IMR-90 (cell line): ENCODE results near the gene CREG1. TPM values are rescaled to one million over a fixed set of nuclear protein-coding genes. Genes with fewer than 3 reads are reported as not detected.

Source experiments
- ATAC-seq: fragments of 200-7000 bp; cut with Tn5 transposase; 2 replicates; pipeline ENCODE4 v1.9.1; 2020; ENCODE audit warnings: low read depth, mild to moderate bottlenecking, moderate library complexity
- BruUV-seq: library from RNA; stranded (reverse); fragments of 400-500 nt; replicated peaks from 2 replicates; lab custom pipeline; 2021; lab: Mats Ljungman, UMichigan
- CTCF ChIA-PET: fragments of 300-600 bp; formaldehyde crosslinking; extraction: SDS; loops from one replicate; lab custom pipeline; 2021; ENCODE audit warnings: antibody characterized with exemption; lab: Yijun Ruan, JAX
- POLR2A ChIA-PET: fragments of 300-600 bp; sonication (Branson Sonifier 250); formaldehyde crosslinking; loops from one replicate; lab custom pipeline; 2022; ENCODE audit warnings: antibody characterized with exemption; ENCODE audit not compliant: unreplicated experiment; lab: Charles Lee
- DNase-seq: peaks from one replicate; pipeline ENCODE4 v3.0.0; 2013
- H2AFZ ChIP-seq: replicated peaks from 2 replicates; pipeline ENCODE3; 2013; ENCODE audit warnings: low read length, mild to moderate bottlenecking; ENCODE audit not compliant: poor library complexity
- H2AK5ac ChIP-seq: 2 replicates; pipeline ENCODE4 v1.6.1; 2013; ENCODE audit warnings: low read depth, low read length, inconsistent platforms
- H2AK9ac ChIP-seq: replicated peaks from 2 replicates; pipeline ENCODE3; 2013; ENCODE audit warnings: mild to moderate bottlenecking, low read depth, low read length, moderate library complexity; ENCODE audit not compliant: poor library complexity
- H2BK120ac ChIP-seq: 2 replicates; pipeline ENCODE4 v1.6.1; 2013; ENCODE audit warnings: low read depth, low read length, inconsistent platforms
- H2BK15ac ChIP-seq: 3 replicates; pipeline ENCODE4 v1.6.1; 2013; ENCODE audit warnings: low read depth, low read length, inconsistent platforms
- H2BK20ac ChIP-seq: 2 replicates; pipeline ENCODE4 v1.6.1; 2013; ENCODE audit warnings: low read depth, mild to moderate bottlenecking, inconsistent platforms, low read length, moderate library complexity
- H2BK5ac ChIP-seq: 2 replicates; pipeline ENCODE4 v1.6.1; 2013; ENCODE audit warnings: mild to moderate bottlenecking, low read depth, low read length, inconsistent platforms; ENCODE audit not compliant: poor library complexity, severe bottlenecking
- H3K14ac ChIP-seq: replicated peaks from 2 replicates; pipeline ENCODE4 v1.6.1; 2013; ENCODE audit warnings: low read depth, low read length, inconsistent platforms
- H3K18ac ChIP-seq: 2 replicates; pipeline ENCODE4 v1.6.1; 2013; ENCODE audit warnings: low read depth, low read length, control low read depth
- H3K23ac ChIP-seq: 2 replicates; pipeline ENCODE4 v1.6.1; 2013; ENCODE audit warnings: low read depth, low read length, inconsistent platforms
- H3K27ac ChIP-seq: 2 replicates; pipeline ENCODE4 v1.5.1; 2013; ENCODE audit warnings: mild to moderate bottlenecking, control low read depth, low read length; ENCODE audit not compliant: insufficient read depth
- H3K27me3 ChIP-seq: 2 replicates; pipeline ENCODE4 v1.6.1; 2013; ENCODE audit warnings: low read length; ENCODE audit not compliant: control insufficient read depth, insufficient read depth
- H3K36me3 ChIP-seq: 2 replicates; pipeline ENCODE4 v1.6.1; 2013; ENCODE audit warnings: low read length, mixed read lengths; ENCODE audit not compliant: control insufficient read depth, insufficient read depth
- H3K4ac ChIP-seq: 2 replicates; pipeline ENCODE4 v1.6.1; 2013; ENCODE audit warnings: low read depth, low read length, inconsistent platforms
- H3K4me1 ChIP-seq: 2 replicates; pipeline ENCODE4 v1.6.1; 2013; ENCODE audit warnings: low read length, mixed read lengths; ENCODE audit not compliant: control insufficient read depth, insufficient read depth
- H3K4me2 ChIP-seq: 2 replicates; pipeline ENCODE4 v1.6.1; 2013; ENCODE audit warnings: low read depth, mild to moderate bottlenecking, control low read depth, low read length, moderate library complexity
- H3K4me3 ChIP-seq: 2 replicates; pipeline ENCODE4 v1.5.1; 2013; ENCODE audit warnings: low read depth, mild to moderate bottlenecking, control low read depth, low read length, moderate library complexity; ENCODE audit not compliant: insufficient read depth
- H3K56ac ChIP-seq: 2 replicates; pipeline ENCODE4 v1.6.1; 2013; ENCODE audit warnings: low read length, inconsistent platforms; ENCODE audit not compliant: insufficient read depth; ENCODE audit errors: extremely low read depth
- H3K79me1 ChIP-seq, 2 experiments: 2 replicates each; pipeline ENCODE4 v1.6.1; 2013; ENCODE audit warnings: low read length in 2 of 2, inconsistent platforms in 1 of 2, low read depth in 1 of 2
- H3K9ac ChIP-seq: 2 replicates; pipeline ENCODE4 v1.6.1; 2013; ENCODE audit warnings: low read depth, low read length, control low read depth
- H3K9me1 ChIP-seq: 2 replicates; pipeline ENCODE4 v1.6.1; 2013; ENCODE audit warnings: low read length, inconsistent platforms; ENCODE audit not compliant: insufficient read depth
- H3K9me3 ChIP-seq: 2 replicates; pipeline ENCODE4 v1.6.1; 2013; ENCODE audit warnings: low read length; ENCODE audit not compliant: control insufficient read depth, insufficient read depth
- H4K20me1 ChIP-seq: 2 replicates; pipeline ENCODE4 v1.6.1; 2013; ENCODE audit warnings: low read length, inconsistent platforms; ENCODE audit not compliant: insufficient read depth
- H4K5ac ChIP-seq: 2 replicates; pipeline ENCODE4 v1.6.1; 2013; ENCODE audit warnings: mild to moderate bottlenecking, low read depth, low read length, control low read depth
- H4K8ac ChIP-seq, 2 experiments: 2 replicates each; pipeline ENCODE4 v1.6.1; 2013; ENCODE audit warnings: low read depth in 2 of 2, low read length in 2 of 2, control low read depth in 1 of 2, inconsistent platforms in 1 of 2
- H4K91ac ChIP-seq: 2 replicates; pipeline ENCODE4 v1.6.1; 2013; ENCODE audit warnings: low read depth, low read length, inconsistent platforms; ENCODE audit not compliant: insufficient read depth
- BHLHE40 ChIP-seq: fragments of 150-350 bp; IDR thresholded peaks from 2 replicates; pipeline ENCODE4 v1.6.1; 2016; ENCODE audit warnings: mild to moderate bottlenecking, low read depth, low read length
- CEBPB ChIP-seq: IDR thresholded peaks from 2 replicates; pipeline ENCODE4 v1.6.1; 2012; ENCODE audit warnings: low read depth, low read length, improper control_type of control experiment
- CHD1 ChIP-seq: IDR thresholded peaks from 2 replicates; pipeline ENCODE4 v1.6.1; 2012; ENCODE audit warnings: low read depth, low read length, improper control_type of control experiment
- FOS ChIP-seq: fragments of 150-350 bp; IDR thresholded peaks from 2 replicates; pipeline ENCODE4 v1.6.1; 2016; ENCODE audit warnings: low read depth, low read length
- MAFK ChIP-seq: IDR thresholded peaks from 2 replicates; pipeline ENCODE4 v1.6.1; 2012; ENCODE audit warnings: low read depth, low read length, improper control_type of control experiment
- MAZ ChIP-seq: IDR thresholded peaks from 2 replicates; pipeline ENCODE4 v1.6.1; 2012; ENCODE audit warnings: low read depth, mild to moderate bottlenecking, low read length, improper control_type of control experiment, moderate library complexity, borderline replicate concordance
- MXI1 ChIP-seq: IDR thresholded peaks from 2 replicates; pipeline ENCODE4 v1.6.1; 2012; ENCODE audit warnings: low read depth, mild to moderate bottlenecking, low read length, moderate library complexity, borderline replicate concordance
- NFE2L2 ChIP-seq: fragments of 150-350 bp; IDR thresholded peaks from 2 replicates; pipeline ENCODE4 v1.6.1; 2016; ENCODE audit warnings: low read depth, mild to moderate bottlenecking, low read length
- POLR2A ChIP-seq: IDR thresholded peaks from 2 replicates; pipeline ENCODE4 v1.6.1; 2012; ENCODE audit warnings: mild to moderate bottlenecking, low read depth, low read length
- RAD21 ChIP-seq: IDR thresholded peaks from 2 replicates; pipeline ENCODE4 v1.6.1; 2012; ENCODE audit warnings: low read length, improper control_type of control experiment
- RCOR1 ChIP-seq: IDR thresholded peaks from 2 replicates; pipeline ENCODE4 v1.6.1; 2012; ENCODE audit warnings: mild to moderate bottlenecking, low read length, improper control_type of control experiment; ENCODE audit not compliant: insufficient replicate concordance
- RFX5 ChIP-seq: IDR thresholded peaks from 2 replicates; pipeline ENCODE4 v1.8.0; 2012; ENCODE audit warnings: low read depth, mild to moderate bottlenecking, low read length, moderate library complexity
- SMC3 ChIP-seq: fragments of 150-350 bp; IDR thresholded peaks from 2 replicates; pipeline ENCODE4 v1.6.1; 2016; ENCODE audit warnings: low read depth, mild to moderate bottlenecking, antibody characterized with exemption, low read length, moderate library complexity
- USF2 ChIP-seq: fragments of 150-350 bp; IDR thresholded peaks from 2 replicates; pipeline ENCODE4 v1.6.1; 2017; ENCODE audit warnings: mild to moderate bottlenecking, antibody characterized with exemption, low read length, low read depth
- WGBS, 2 experiments: methylation state at CpG; one replicate each; pipeline versions ENCODE4 v1.1.5 to v1.1.7; 2013; ENCODE audit warnings: missing lambda C conversion rate in 2 of 2; ENCODE audit not compliant: insufficient read length in 1 of 2; ENCODE audit errors: extremely low coverage in 2 of 2; 5-methylcytosine and 5-hydroxymethylcytosine counted together
- dilution Hi-C: fragments of 300-500 bp; cut with HindIII; formaldehyde crosslinking; loops from one replicate; pipeline ENCODE4 v1.14.3; 2018; ENCODE audit warnings: low sequenced_read_pairs; ENCODE audit not compliant: unreplicated experiment
- in situ Hi-C: fragments of 300-500 bp; cut with MboI; formaldehyde crosslinking; loops from 3 replicates; pipeline ENCODE4 v1.14.3; 2019; ENCODE audit warnings: low sequenced_read_pairs, inconsistent platforms, mixed read lengths
- intact Hi-C: fragments of 100-400 bp; cut with micrococcal nuclease; formaldehyde crosslinking; loops from 2 replicates; pipeline ENCODE4 v1.10.0; 2022
- polyA plus RNA-seq, 3 experiments: library from polyadenylated mRNA; depleted of rRNA; stranded (reverse); fragments of >200 nt; gene quantifications; 2 replicates each; pipeline ENCODE4 v1.2.3, GENCODE V29; 2012; ENCODE audit warnings: low replicate concordance in 1 of 3
- total RNA-seq: library from RNA; depleted of rRNA; stranded (reverse); fragments of >200 nt; gene quantifications from 2 replicates; pipeline ENCODE4 v1.2.3, GENCODE V29; 2012
- TF ChIP-seq, protein P1 (sequence below): fragments of 150-350 bp; IDR thresholded peaks from 2 replicates; pipeline ENCODE4 v1.6.1; 2016; ENCODE audit warnings: low read depth, mild to moderate bottlenecking, low read length, moderate library complexity, borderline replicate concordance
- TF ChIP-seq, protein P2 (sequence below): conservative IDR thresholded peaks from 2 replicates; pipeline ENCODE4 v1.5.1; 2012; ENCODE audit warnings: mild to moderate bottlenecking, low read depth, low read length, improper control_type of control experiment

CREG1 gene
- total and polyA plus RNA-seq, 2 of the 4 experiments (the other 2 are of a cell fraction) = 2.9 to 6.4 TPM

DNA sequence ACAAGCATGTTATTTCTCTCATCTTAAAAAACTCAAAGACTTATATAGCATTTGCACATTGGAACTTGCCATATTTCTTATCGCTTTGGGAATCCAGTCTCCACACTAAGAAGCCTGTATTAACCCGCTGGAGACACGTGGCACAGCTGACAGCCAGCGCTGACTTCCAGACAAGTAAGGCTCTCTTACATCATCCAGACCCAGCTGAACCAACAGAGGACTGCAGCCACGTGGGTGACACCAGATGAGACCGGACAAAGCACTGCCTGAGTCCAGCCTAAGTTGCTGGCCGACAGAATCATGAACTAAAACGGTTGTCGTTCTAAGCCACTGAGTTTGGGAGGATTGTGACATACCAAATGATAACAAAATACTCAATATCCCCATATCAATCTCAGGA lies 28.9 kb downstream of the CREG1 start:
- Histone ChIP-seq H3K4me1 (no peaks in the 10 kb centered on the region), H3K79me1 (no peaks in the 10 kb centered on the region), H4K20me1 (no peaks in the 10 kb centered on the region), H4K5ac (no peak overlapping the region), H3K27me3 (peaks cover 6% of the 10 kb centered on the region), H3K56ac (no peak overlapping the region), H3K23ac (no peak overlapping the region), H3K4me3 (no peak overlapping the region), H3K27ac (no peak overlapping the region), H2BK20ac (no peak overlapping the region), H3K36me3 (no peaks in the 10 kb centered on the region), H2AK9ac (no peak overlapping the region), H4K91ac (no peak overlapping the region), H3K14ac (no peak overlapping the region), H3K4ac (no peak overlapping the region), H3K18ac (no peak overlapping the region), H4K8ac (no peak overlapping the region), H3K9ac (no peak overlapping the region), H2AFZ (no peak overlapping the region), H2BK15ac (no peak overlapping the region), H3K9me1 (no peaks in the 10 kb centered on the region), H2AK5ac (no peak overlapping the region), H2BK5ac (no peak overlapping the region), H3K9me3 (no peaks in the 10 kb centered on the region), H3K4me2 (no peak overlapping the region), H2BK120ac (no peak overlapping the region)
- BruUV-seq = no TSS peak
- ChIA-PET CTCF (no interaction called here), POLR2A (no interaction called here)
- in situ Hi-C loops = no loop called here
- dilution Hi-C loops = no loop called here
- DNase-seq = no peak
- intact Hi-C loops = no loop called here
- TF ChIP-seq MXI1 (no peak), FOS (no peak), RFX5 (no peak), RCOR1 (no peak), SMC3 (no peak), POLR2A (no peak), MAZ (no peak), BHLHE40 (no peak), CEBPB (no peak), USF2 (no peak), CHD1 (no peak), MAFK (no peak), RAD21 (no peak), NFE2L2 (no peak)
- TF ChIP-seq, protein P1, sequence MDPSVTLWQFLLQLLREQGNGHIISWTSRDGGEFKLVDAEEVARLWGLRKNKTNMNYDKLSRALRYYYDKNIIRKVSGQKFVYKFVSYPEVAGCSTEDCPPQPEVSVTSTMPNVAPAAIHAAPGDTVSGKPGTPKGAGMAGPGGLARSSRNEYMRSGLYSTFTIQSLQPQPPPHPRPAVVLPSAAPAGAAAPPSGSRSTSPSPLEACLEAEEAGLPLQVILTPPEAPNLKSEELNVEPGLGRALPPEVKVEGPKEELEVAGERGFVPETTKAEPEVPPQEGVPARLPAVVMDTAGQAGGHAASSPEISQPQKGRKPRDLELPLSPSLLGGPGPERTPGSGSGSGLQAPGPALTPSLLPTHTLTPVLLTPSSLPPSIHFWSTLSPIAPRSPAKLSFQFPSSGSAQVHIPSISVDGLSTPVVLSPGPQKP = no peak
- TF ChIP-seq, protein P2, sequence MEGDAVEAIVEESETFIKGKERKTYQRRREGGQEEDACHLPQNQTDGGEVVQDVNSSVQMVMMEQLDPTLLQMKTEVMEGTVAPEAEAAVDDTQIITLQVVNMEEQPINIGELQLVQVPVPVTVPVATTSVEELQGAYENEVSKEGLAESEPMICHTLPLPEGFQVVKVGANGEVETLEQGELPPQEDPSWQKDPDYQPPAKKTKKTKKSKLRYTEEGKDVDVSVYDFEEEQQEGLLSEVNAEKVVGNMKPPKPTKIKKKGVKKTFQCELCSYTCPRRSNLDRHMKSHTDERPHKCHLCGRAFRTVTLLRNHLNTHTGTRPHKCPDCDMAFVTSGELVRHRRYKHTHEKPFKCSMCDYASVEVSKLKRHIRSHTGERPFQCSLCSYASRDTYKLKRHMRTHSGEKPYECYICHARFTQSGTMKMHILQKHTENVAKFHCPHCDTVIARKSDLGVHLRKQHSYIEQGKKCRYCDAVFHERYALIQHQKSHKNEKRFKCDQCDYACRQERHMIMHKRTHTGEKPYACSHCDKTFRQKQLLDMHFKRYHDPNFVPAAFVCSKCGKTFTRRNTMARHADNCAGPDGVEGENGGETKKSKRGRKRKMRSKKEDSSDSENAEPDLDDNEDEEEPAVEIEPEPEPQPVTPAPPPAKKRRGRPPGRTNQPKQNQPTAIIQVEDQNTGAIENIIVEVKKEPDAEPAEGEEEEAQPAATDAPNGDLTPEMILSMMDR = no peak
- ATAC-seq = no peak
- WGBS, 2 experiments = 71% methylated on average over 3 of the region's 9 CpGs; no CpG with 5 or more reads in 1 of the 2 experiments
